Thoracic aorta (tissue), 2 donors: ENCODE measurements around the gene PSPC1. TPM values are rescaled to one million over a fixed set of nuclear protein-coding genes. Genes with fewer than 3 reads are reported as not detected.
A peak's percentile ranks its signal among the peaks of the same experiment; 100 is the strongest.
"Not testable (repeated sequence)": the region's sequence is repeated elsewhere in the genome, so short reads cannot be mapped to it uniquely, and the experiment has no call there.

Experiments
- ATAC-seq: fragments of 150-250 bp; one replicate; pipeline ENCODE4 v1.8.0; 2017; ENCODE audit warnings: low read depth; ENCODE audit not compliant: insufficient number of reproducible peaks, low FRiP score
- DNase-seq: peaks from one replicate; pipeline ENCODE4 v3.0.0-alpha.2; 2020; ENCODE audit warnings: low spot score
- H3K27ac ChIP-seq, 2 donors: fragments of 200-600 bp; sonication (generic); 1 replicate in 1 of 2; 2 replicates in 1 of 2; pipeline ENCODE4 v1.5.1; 2016; ENCODE audit warnings: mild to moderate bottlenecking in 2 of 2, moderate library complexity in 2 of 2
- H3K27me3 ChIP-seq: fragments of 200-600 bp; sonication (generic); replicated peaks from 2 replicates; pipeline ENCODE4 v1.6.0; 2016; ENCODE audit warnings: mild to moderate bottlenecking; ENCODE audit not compliant: insufficient read depth
- H3K36me3 ChIP-seq: fragments of 200-600 bp; sonication (generic); one replicate; pipeline ENCODE4 v1.5.1; 2016
- H3K4me1 ChIP-seq, 2 donors: fragments of 200-600 bp; sonication (generic); 1 replicate in 1 of 2; 2 replicates in 1 of 2; pipeline versions ENCODE4 v1.5.1 to v1.6.0; 2016; ENCODE audit warnings: low read depth in 2 of 2, mild to moderate bottlenecking in 1 of 2; ENCODE audit not compliant: control insufficient read depth in 1 of 2
- H3K4me3 ChIP-seq: fragments of 200-600 bp; sonication (generic); 2 replicates; pipeline ENCODE4 v1.5.1; 2016; ENCODE audit warnings: mild to moderate bottlenecking
- H3K9me3 ChIP-seq: fragments of 200-600 bp; sonication (generic); 2 replicates; pipeline ENCODE4 v1.5.1; 2016
- CTCF ChIP-seq: fragments of 200-600 bp; sonication (generic); IDR thresholded peaks from one replicate; pipeline ENCODE4 v1.5.1; 2019; ENCODE audit warnings: antibody characterized with exemption
- total RNA-seq, 2 donors: library from RNA; depleted of rRNA; stranded (reverse); fragments of >200 nt; gene quantifications; one replicate each; pipeline versions ENCODE4 v1.1.0 to v1.2.3, GENCODE V29; 2016

The PSPC1 gene
- total RNA-seq, 2 donors from 2014 or later, result 60.1 to 80.7 TPM

GRCh38 chr13:19791953-19792537 is 9.3 kb upstream of the PSPC1 start:
- no peak for TF ChIP-seq CTCF
- Histone ChIP-seq H3K9me3 (no peaks in the 10 kb centered on the region), H3K27me3 (no peaks in the 10 kb centered on the region), H3K36me3 (no peaks in the 10 kb centered on the region), H3K4me3 (no peak overlapping the region), H3K27ac (no peak overlapping the region), H3K4me1 (no peaks in the 10 kb centered on the region)
- DNase-seq (no peak), ATAC-seq (no peak)

GRCh38 chr13:19782049-19782726 is 557 bp downstream of the PSPC1 start:
- H3K4me1 ChIP-seq, result peaks cover 6 to 8% of the 10 kb centered on the region in 2 donors
- H3K4me3 ChIP-seq, result peak overlapping the region; percentile 100
- peak overlapping the region; percentile 96 to 97 for H3K27ac ChIP-seq
- no peaks in the 10 kb centered on the region for H3K36me3 ChIP-seq
- no peaks in the 10 kb centered on the region for H3K27me3 ChIP-seq
- DNase-seq (peak; percentile 9), ATAC-seq (peak; percentile 33)
- TF ChIP-seq CTCF, result no peak
- no peaks in the 10 kb centered on the region for H3K9me3 ChIP-seq

- Histone ChIP-seq H3K4me1 (peaks cover 6 to 8% of the 10 kb centered on the region in 2 donors), H3K27me3 (no peaks in the 10 kb centered on the region), H3K9me3 (no peaks in the 10 kb centered on the region), H3K27ac (peak overlapping the region; percentile 96 to 97), H3K36me3 (no peaks in the 10 kb centered on the region), H3K4me3 (peak overlapping the region; percentile 100)
- ATAC-seq (no peak), DNase-seq (no peak)
- no peak for TF ChIP-seq CTCF
Measured at GRCh38 chr13:19781526-19781925, 1.2 kb downstream of the PSPC1 start.

- not testable (repeated sequence) for H3K9me3 ChIP-seq, DNase-seq, H3K27ac ChIP-seq, H3K27me3 ChIP-seq, H3K4me1 ChIP-seq, ATAC-seq, H3K36me3 ChIP-seq
- H3K4me3 ChIP-seq, result peak overlapping the region; percentile 100
Measured at GRCh38 chr13:19780753-19781418, 1.9 kb downstream of the PSPC1 start.

- Histone ChIP-seq H3K9me3 (no peaks in the 10 kb centered on the region), H3K36me3 (peaks cover 18% of the 10 kb centered on the region), H3K27ac (peak overlapping the region in 1 of 2 donors; percentile 67), H3K4me1 (peaks cover 25 to 42% of the 10 kb centered on the region in 2 donors), H3K27me3 (no peaks in the 10 kb centered on the region), H3K4me3 (peak overlapping the region; percentile 59)
- TF ChIP-seq CTCF, result no peak
- DNase-seq (no peak), ATAC-seq (no peak)
Measured at GRCh38 chr13:19772306-19772705, 10.4 kb downstream of the PSPC1 start.
